ENCODE results near the gene SHISA4.
"Not testable (repeated sequence)": the region's sequence is repeated elsewhere in the genome, so short reads cannot be mapped to it uniquely, and the experiment has no call there.

The SHISA4 gene

DNA sequence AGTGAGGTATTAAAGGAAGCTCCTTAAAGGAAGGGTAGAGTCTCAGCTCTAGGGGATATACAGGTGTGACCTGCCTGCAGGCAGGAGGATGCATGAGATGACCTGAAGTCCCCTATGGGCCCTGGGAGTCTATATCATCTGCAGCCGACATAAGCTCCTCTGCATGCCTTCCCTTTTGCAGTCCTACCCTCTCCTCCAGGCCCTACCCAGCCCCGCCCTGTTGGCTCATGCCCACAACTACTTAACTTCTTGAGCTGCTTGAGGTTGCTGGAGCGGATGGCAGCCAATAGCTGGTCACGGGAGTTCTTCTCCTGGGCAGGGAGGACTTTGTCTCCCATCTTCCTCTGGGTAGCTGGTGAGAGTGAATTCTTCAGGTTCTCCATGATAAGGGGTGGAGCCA lies 10.3 kb downstream of the SHISA4 start:
- TF ChIP-seq, protein P1, sequence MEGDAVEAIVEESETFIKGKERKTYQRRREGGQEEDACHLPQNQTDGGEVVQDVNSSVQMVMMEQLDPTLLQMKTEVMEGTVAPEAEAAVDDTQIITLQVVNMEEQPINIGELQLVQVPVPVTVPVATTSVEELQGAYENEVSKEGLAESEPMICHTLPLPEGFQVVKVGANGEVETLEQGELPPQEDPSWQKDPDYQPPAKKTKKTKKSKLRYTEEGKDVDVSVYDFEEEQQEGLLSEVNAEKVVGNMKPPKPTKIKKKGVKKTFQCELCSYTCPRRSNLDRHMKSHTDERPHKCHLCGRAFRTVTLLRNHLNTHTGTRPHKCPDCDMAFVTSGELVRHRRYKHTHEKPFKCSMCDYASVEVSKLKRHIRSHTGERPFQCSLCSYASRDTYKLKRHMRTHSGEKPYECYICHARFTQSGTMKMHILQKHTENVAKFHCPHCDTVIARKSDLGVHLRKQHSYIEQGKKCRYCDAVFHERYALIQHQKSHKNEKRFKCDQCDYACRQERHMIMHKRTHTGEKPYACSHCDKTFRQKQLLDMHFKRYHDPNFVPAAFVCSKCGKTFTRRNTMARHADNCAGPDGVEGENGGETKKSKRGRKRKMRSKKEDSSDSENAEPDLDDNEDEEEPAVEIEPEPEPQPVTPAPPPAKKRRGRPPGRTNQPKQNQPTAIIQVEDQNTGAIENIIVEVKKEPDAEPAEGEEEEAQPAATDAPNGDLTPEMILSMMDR (IDR thresholded peaks at IDR 0.05; ENCODE audit: borderline replicate concordance, extremely low read depth, low read length, poor library complexity, severe bottlenecking), result no peak
- TF ChIP-seq EZH2 (IDR thresholded peaks at IDR 0.05; ENCODE audit: borderline replicate concordance, low read depth, low read length, severe bottlenecking), result no peak
- DNase-seq (no peak), ATAC-seq (ENCODE audit: insufficient read depth, low read depth) (no peak)
- no peak overlapping the region for H3K9ac ChIP-seq (ENCODE audit: low read depth, low read length)
- H3K36me3 ChIP-seq (ENCODE audit: insufficient read depth, low read length), result no peaks in the 10 kb centered on the region
- no peaks in the 10 kb centered on the region for H3K27me3 ChIP-seq (ENCODE audit: insufficient read depth, low read length, poor library complexity)
- H3K4me1 ChIP-seq (ENCODE audit: insufficient read depth, low read length), result peaks cover 7% of the 10 kb centered on the region
- 0 out of 2 replicates have a peak, but pooled peaks cover 3% of the 10 kb centered on the region for H4K20me1 ChIP-seq (ENCODE audit: insufficient read depth, low read length)
- H3K27ac ChIP-seq (ENCODE audit: low read length), result no peak overlapping the region
- H2AFZ ChIP-seq (ENCODE audit: low read depth, low read length), result no peak overlapping the region
- no peak overlapping the region for H3K4me2 ChIP-seq (ENCODE audit: insufficient read depth, low read length)
- H3K4me3 ChIP-seq (ENCODE audit: low read depth in 1 of 2, low read length in 2 of 2), result no peak overlapping the region
- no peaks in the 10 kb centered on the region for H3K79me2 ChIP-seq (ENCODE audit: insufficient read depth, low read length)
- no peaks in the 10 kb centered on the region for H3K9me3 ChIP-seq (ENCODE audit: insufficient read depth, low read length, severe bottlenecking)

DNA sequence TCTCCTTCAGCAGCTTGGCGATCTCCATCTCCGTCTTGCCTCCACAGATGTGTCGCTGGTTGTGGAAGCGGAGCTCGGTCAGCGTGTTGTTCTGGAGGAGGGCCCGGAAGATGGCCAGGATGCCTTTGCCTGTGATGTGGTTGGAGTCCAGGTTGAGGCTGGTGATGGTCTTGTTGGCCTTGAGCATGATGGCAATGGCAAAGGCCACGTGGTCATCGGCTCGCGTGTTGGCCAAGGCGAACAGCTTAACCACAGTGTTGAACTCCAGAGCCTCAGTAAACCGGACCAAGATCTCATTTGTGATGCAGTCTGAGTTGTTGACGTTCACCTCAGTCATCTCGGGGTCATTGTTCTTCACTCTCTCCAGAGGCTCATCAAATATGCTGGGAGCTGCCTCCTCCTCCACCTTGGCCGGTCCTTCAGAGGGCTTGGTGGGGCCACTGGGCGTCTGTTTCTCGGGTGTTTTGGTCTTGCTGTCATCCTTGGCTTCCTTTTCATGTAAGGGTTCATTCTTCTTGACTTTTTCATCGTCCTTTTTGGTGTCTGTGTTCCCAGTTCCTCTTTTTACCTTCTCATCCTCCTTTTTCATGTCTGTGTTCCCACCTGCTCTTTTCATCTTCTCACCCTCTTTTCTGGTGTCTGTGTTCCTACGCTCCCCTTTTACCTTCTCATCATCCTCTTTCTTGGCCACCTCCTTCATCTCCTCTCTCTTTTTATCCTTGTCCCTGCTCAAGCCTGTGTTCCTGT lies 11.2 kb downstream of the SHISA4 start:
- DNase-seq (no peak), ATAC-seq (ENCODE audit: insufficient read depth, low read depth) (no peak)
- Histone ChIP-seq H3K27ac (ENCODE audit: low read length) (no peak overlapping the region), H3K9ac (ENCODE audit: low read depth, low read length) (no peak overlapping the region), H3K79me2 (ENCODE audit: insufficient read depth, low read length) (no peaks in the 10 kb centered on the region), H4K20me1 (ENCODE audit: insufficient read depth, low read length) (no peaks in the 10 kb centered on the region), H3K4me3 (ENCODE audit: low read depth in 1 of 2, low read length in 2 of 2) (no peak overlapping the region), H2AFZ (ENCODE audit: low read depth, low read length) (no peak overlapping the region), H3K36me3 (ENCODE audit: insufficient read depth, low read length) (no peaks in the 10 kb centered on the region), H3K27me3 (ENCODE audit: insufficient read depth, low read length, poor library complexity) (no peaks in the 10 kb centered on the region), H3K4me2 (ENCODE audit: insufficient read depth, low read length) (no peak overlapping the region), H3K4me1 (ENCODE audit: insufficient read depth, low read length) (peaks cover 7% of the 10 kb centered on the region), H3K9me3 (ENCODE audit: insufficient read depth, low read length, severe bottlenecking) (no peaks in the 10 kb centered on the region)
- no peak for TF ChIP-seq EZH2 (IDR thresholded peaks at IDR 0.05; ENCODE audit: borderline replicate concordance, low read depth, low read length, severe bottlenecking)
- TF ChIP-seq, protein P1 (IDR thresholded peaks at IDR 0.05; ENCODE audit: borderline replicate concordance, extremely low read depth, low read length, poor library complexity, severe bottlenecking), result no peak

DNA sequence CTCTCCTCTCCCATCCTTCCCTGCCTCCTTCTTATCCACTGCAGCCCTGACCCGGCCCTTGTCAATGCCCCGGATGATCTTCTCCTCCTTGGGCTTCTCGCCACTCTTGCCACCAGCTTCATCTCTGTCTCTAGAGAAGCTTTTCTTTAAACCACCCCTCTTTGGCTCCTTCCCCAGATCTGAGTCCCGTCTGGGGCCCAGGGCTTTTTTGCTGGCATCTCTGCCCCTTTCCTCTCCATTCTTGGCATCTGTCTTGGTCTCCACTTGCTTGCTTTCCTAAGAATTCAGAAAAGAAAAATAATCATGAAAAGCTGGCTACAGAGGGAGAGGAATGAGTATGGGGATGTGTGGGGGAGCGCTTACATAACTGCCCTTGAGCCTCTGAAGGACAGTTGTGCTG lies 11.8 kb downstream of the SHISA4 start:
- Histone ChIP-seq H3K9ac (ENCODE audit: low read depth, low read length) (no peak overlapping the region), H3K4me3 (ENCODE audit: low read depth in 1 of 2, low read length in 2 of 2) (no peak overlapping the region), H3K36me3 (ENCODE audit: insufficient read depth, low read length) (no peaks in the 10 kb centered on the region), H3K27me3 (ENCODE audit: insufficient read depth, low read length, poor library complexity) (no peaks in the 10 kb centered on the region), H3K4me1 (ENCODE audit: insufficient read depth, low read length) (peaks cover 7% of the 10 kb centered on the region), H3K9me3 (ENCODE audit: insufficient read depth, low read length, severe bottlenecking) (no peaks in the 10 kb centered on the region), H3K79me2 (ENCODE audit: insufficient read depth, low read length) (no peaks in the 10 kb centered on the region), H3K27ac (ENCODE audit: low read length) (no peak overlapping the region), H2AFZ (ENCODE audit: low read depth, low read length) (no peak overlapping the region), H3K4me2 (ENCODE audit: insufficient read depth, low read length) (no peak overlapping the region), H4K20me1 (ENCODE audit: insufficient read depth, low read length) (no peaks in the 10 kb centered on the region)
- no peak for DNase-seq
- ATAC-seq (ENCODE audit: insufficient read depth, low read depth), result no peak
- no peak for TF ChIP-seq EZH2 (IDR thresholded peaks at IDR 0.05; ENCODE audit: borderline replicate concordance, low read depth, low read length, severe bottlenecking)
- TF ChIP-seq, protein P1 (IDR thresholded peaks at IDR 0.05; ENCODE audit: borderline replicate concordance, extremely low read depth, low read length, poor library complexity, severe bottlenecking), result no peak

DNA sequence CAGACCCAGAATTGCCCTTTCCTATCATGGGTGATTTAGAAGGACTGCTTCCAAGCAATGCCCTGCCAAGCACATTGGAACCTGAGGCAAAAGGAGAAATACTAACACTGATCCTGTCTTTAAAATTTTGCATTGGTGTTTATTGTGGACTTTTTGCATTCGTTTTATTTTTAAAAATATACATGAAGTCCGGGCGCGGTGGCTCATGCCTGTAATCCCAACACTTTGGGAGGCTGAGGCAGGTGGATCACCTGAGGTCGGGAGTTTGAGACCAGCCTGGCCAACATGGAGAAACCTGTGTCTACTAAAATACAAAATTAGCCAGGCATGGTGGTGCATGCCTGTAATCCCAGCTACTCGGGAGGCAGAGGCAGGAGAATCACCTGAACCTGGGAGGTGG lies 12.3 kb downstream of the SHISA4 start:
- not testable (repeated sequence) for H3K79me2 ChIP-seq (ENCODE audit: insufficient read depth, low read length); H3K4me3 ChIP-seq (ENCODE audit: low read depth in 1 of 2, low read length in 2 of 2); H3K27me3 ChIP-seq (ENCODE audit: insufficient read depth, low read length, poor library complexity); H3K36me3 ChIP-seq (ENCODE audit: insufficient read depth, low read length); H4K20me1 ChIP-seq (ENCODE audit: insufficient read depth, low read length); H2AFZ ChIP-seq (ENCODE audit: low read depth, low read length); H3K4me1 ChIP-seq (ENCODE audit: insufficient read depth, low read length); H3K9ac ChIP-seq (ENCODE audit: low read depth, low read length); H3K9me3 ChIP-seq (ENCODE audit: insufficient read depth, low read length, severe bottlenecking); H3K27ac ChIP-seq (ENCODE audit: low read length); H3K4me2 ChIP-seq (ENCODE audit: insufficient read depth, low read length); DNase-seq; ATAC-seq (ENCODE audit: insufficient read depth, low read depth)

All from DND-41 (cell line).